Neural cell (in vitro differentiated cells): ENCODE data around the gene GADL1. TPM values are rescaled to one million over a fixed set of nuclear protein-coding genes. Genes with fewer than 3 reads are reported as not detected.

ENCODE experiments used
- H2AFZ ChIP-seq: fragments of 200-600, 300-800 bp; sonication (generic), shearing (Covaris generic); 2 replicates; pipeline ENCODE4 v1.6.0; 2014; ENCODE audit warnings: low read depth, mild to moderate bottlenecking, antibody characterized with exemption, low read length, moderate library complexity
- H3F3A ChIP-seq: fragments of 200-600 bp; shearing (Covaris generic); 2 replicates; pipeline ENCODE4 v1.6.1; 2016; ENCODE audit warnings: mild to moderate bottlenecking, moderate library complexity, mixed read lengths, antibody characterized with exemption, low read length; ENCODE audit not compliant: insufficient read depth, poor library complexity, severe bottlenecking
- H3K27ac ChIP-seq: fragments of 200-600, 300-800 bp; sonication (generic), shearing (Covaris generic); 2 replicates; pipeline ENCODE4 v1.5.1; 2014; ENCODE audit warnings: mild to moderate bottlenecking, low read length, moderate library complexity
- H3K27me3 ChIP-seq: fragments of 300-800, 200-600 bp; sonication (generic), shearing (Covaris generic); 2 replicates; pipeline ENCODE4 v1.6.0; 2014; ENCODE audit warnings: mild to moderate bottlenecking, low read depth, low read length, moderate library complexity; ENCODE audit not compliant: insufficient read depth
- H3K36me3 ChIP-seq: fragments of 300-800, 200-600 bp; sonication (generic), shearing (Covaris generic); 2 replicates; pipeline ENCODE4 v1.5.1; 2014; ENCODE audit warnings: mild to moderate bottlenecking, antibody characterized with exemption, low read length, moderate library complexity; ENCODE audit not compliant: insufficient read depth
- H3K4me2 ChIP-seq: fragments of 300-800, 200-600 bp; sonication (generic), shearing (Covaris generic); 2 replicates; pipeline ENCODE4 v1.6.0; 2014; ENCODE audit warnings: mild to moderate bottlenecking, low read length
- H3K4me3 ChIP-seq: fragments of 300-800, 200-600 bp; sonication (generic), shearing (Covaris generic); 2 replicates; pipeline ENCODE4 v1.5.1; 2014; ENCODE audit warnings: mild to moderate bottlenecking, low read length, moderate library complexity
- H3K79me2 ChIP-seq: fragments of 200-600 bp; shearing (Covaris generic); replicated peaks from 2 replicates; pipeline ENCODE4 v1.6.0; 2014; ENCODE audit warnings: mild to moderate bottlenecking, low read length, moderate library complexity; ENCODE audit not compliant: insufficient read depth
- H3K9ac ChIP-seq: fragments of 300-800, 200-600 bp; sonication (generic), shearing (Covaris generic); 2 replicates; pipeline ENCODE4 v1.6.1; 2016; ENCODE audit warnings: mild to moderate bottlenecking, low read length, mixed read lengths
- H3K9me2 ChIP-seq: fragments of 200-600 bp; shearing (Covaris generic); 2 replicates; pipeline ENCODE4 v1.6.1; 2016; ENCODE audit warnings: mild to moderate bottlenecking, low read length, mixed read lengths; ENCODE audit not compliant: insufficient read depth
- H3K9me3 ChIP-seq: fragments of 200-600, 300-800 bp; sonication (generic), shearing (Covaris generic); 2 replicates; pipeline ENCODE4 v1.6.1; 2016; ENCODE audit warnings: mild to moderate bottlenecking, mixed run types, low read length, moderate library complexity, mixed read lengths
- H4K20me1 ChIP-seq: fragments of 200-600 bp; shearing (Covaris generic); 2 replicates; pipeline ENCODE4 v1.6.1; 2016; ENCODE audit warnings: mild to moderate bottlenecking, mixed run types; ENCODE audit not compliant: insufficient read depth
- CTCF ChIP-seq: fragments of 450-650 bp; IDR thresholded peaks from 2 replicates; pipeline ENCODE4 v1.5.1; 2014; ENCODE audit warnings: antibody characterized with exemption, mild to moderate bottlenecking, moderate library complexity; ENCODE audit not compliant: poor library complexity, severe bottlenecking
- EP300 ChIP-seq: fragments of 450-650 bp; conservative IDR thresholded peaks from 2 replicates; pipeline ENCODE4 v1.6.1; 2014; ENCODE audit warnings: antibody characterized with exemption, mild to moderate bottlenecking, moderate library complexity; ENCODE audit not compliant: poor library complexity, severe bottlenecking
- EZH2 ChIP-seq: fragments of 200-600, 300-800 bp; shearing (Covaris generic), sonication (generic); IDR thresholded peaks from 2 replicates; pipeline ENCODE4 v1.6.1; 2014; ENCODE audit warnings: antibody characterized with exemption, low read length, borderline replicate concordance, mild to moderate bottlenecking; ENCODE audit not compliant: insufficient read depth, poor library complexity, severe bottlenecking
- MXI1 ChIP-seq: fragments of 450-650 bp; conservative IDR thresholded peaks from 2 replicates; pipeline ENCODE4 v1.6.1; 2014; ENCODE audit warnings: antibody characterized with exemption, mild to moderate bottlenecking; ENCODE audit not compliant: poor library complexity, severe bottlenecking
- POLR2AphosphoS5 ChIP-seq: IDR thresholded peaks from 2 replicates; pipeline ENCODE4 v1.6.1; 2012
- RAD21 ChIP-seq: fragments of 450-650 bp; conservative IDR thresholded peaks from 2 replicates; pipeline ENCODE4 v1.6.1; 2014; ENCODE audit warnings: antibody characterized with exemption, mild to moderate bottlenecking, moderate library complexity
- REST ChIP-seq: IDR thresholded peaks from 2 replicates; pipeline ENCODE4 v1.6.1; 2012; ENCODE audit warnings: borderline replicate concordance
- SMC3 ChIP-seq: fragments of 450-650 bp; conservative IDR thresholded peaks from 2 replicates; pipeline ENCODE4 v1.6.1; 2014; ENCODE audit warnings: antibody characterized with exemption, mild to moderate bottlenecking, moderate library complexity; ENCODE audit not compliant: poor library complexity
- TAF1 ChIP-seq: IDR thresholded peaks from 2 replicates; pipeline ENCODE4 v1.6.1; 2012; ENCODE audit warnings: low read depth
- polyA plus RNA-seq: library from polyadenylated mRNA; depleted of rRNA; stranded (reverse); fragments of >200 nt; gene quantifications from 2 replicates; pipeline ENCODE4 v1.2.3, GENCODE V29; 2014

The GADL1 gene
- polyA plus RNA-seq, 1 donor from 2014 or later, result not detected

GRCh38 chr3:30733696-30734095, 160.8 kb downstream of the GADL1 start:
- Histone ChIP-seq H3K36me3 (no peaks in the 10 kb centered on the region), H3K4me2 (no peak overlapping the region), H2AFZ (no peak overlapping the region), H3K27me3 (no peaks in the 10 kb centered on the region), H3K9ac (no peak overlapping the region), H4K20me1 (no peaks in the 10 kb centered on the region), H3K27ac (no peak overlapping the region), H3K9me2 (no peaks in the 10 kb centered on the region), H3F3A (no peaks in the 10 kb centered on the region), H3K9me3 (no peaks in the 10 kb centered on the region), H3K79me2 (no peaks in the 10 kb centered on the region), H3K4me3 (no peak overlapping the region)
- TF ChIP-seq CTCF (no peak), MXI1 (no peak), TAF1 (no peak), POLR2AphosphoS5 (no peak), EP300 (no peak), RAD21 (no peak), EZH2 (no peak), SMC3 (no peak), REST (no peak)

- H4K20me1 ChIP-seq, result no peaks in the 10 kb centered on the region
- TF ChIP-seq EP300, result no peak
- TF ChIP-seq CTCF, result no peak
- no peak for TF ChIP-seq SMC3
- TF ChIP-seq MXI1, result no peak
- TF ChIP-seq TAF1, result no peak
- no peak for TF ChIP-seq RAD21
- TF ChIP-seq POLR2AphosphoS5, result no peak
- no peak for TF ChIP-seq EZH2
- no peak for TF ChIP-seq REST
- no peak overlapping the region for H2AFZ ChIP-seq
- H3F3A ChIP-seq, result no peaks in the 10 kb centered on the region
- no peak overlapping the region for H3K9ac ChIP-seq
- H3K27ac ChIP-seq, result no peak overlapping the region
- H3K4me3 ChIP-seq, result no peak overlapping the region
- no peaks in the 10 kb centered on the region for H3K79me2 ChIP-seq
- H3K9me2 ChIP-seq, result no peaks in the 10 kb centered on the region
- no peaks in the 10 kb centered on the region for H3K9me3 ChIP-seq
- no peak overlapping the region for H3K4me2 ChIP-seq
- no peaks in the 10 kb centered on the region for H3K36me3 ChIP-seq
- H3K27me3 ChIP-seq, result no peaks in the 10 kb centered on the region
These were observed 161.3 kb downstream of the GADL1 start for GRCh38 chr3:30733209-30733608.
